Activated CD8-positive, alpha-beta memory T cell treated with anti-CD3 and anti-CD28 coated beads, Interleukin-2, amount 10 ng/mL, durations not matched to agents 7 days and 5 days (primary cell): ENCODE results near the gene LCN6. TPM values are rescaled to one million over a fixed set of nuclear protein-coding genes. Genes with fewer than 3 reads are reported as not detected.
"Not testable (repeated sequence)": the region's sequence is repeated elsewhere in the genome, so short reads cannot be mapped to it uniquely, and the experiment has no call there.

Experiments used
- ATAC-seq: fragments of 150-1000 bp; cut with Tn5 transposase; one replicate; pipeline ENCODE4 v1.10.0; 2021; ENCODE audit warnings: moderate library complexity
- CTCF ChIA-PET: fragments of 350-600 bp; sonication (Branson Sonifier 250); formaldehyde crosslinking; loops from one replicate; lab custom pipeline; 2021; ENCODE audit warnings: antibody characterized with exemption; lab: Charles Lee
- DNase-seq: peaks from one replicate; pipeline ENCODE4 v3.0.0-alpha.2; 2020
- H3K27ac Mint-ChIP-seq: one replicate; pipeline ENCODE4 v1.8.0; 2021; ENCODE audit warnings: mild to moderate bottlenecking, mixed read lengths
- H3K27me3 Mint-ChIP-seq: one replicate; pipeline ENCODE4 v1.8.0; 2021; ENCODE audit warnings: mixed read lengths
- H3K36me3 Mint-ChIP-seq: one replicate; pipeline ENCODE4 v1.8.0; 2021; ENCODE audit warnings: mild to moderate bottlenecking, mixed read lengths
- H3K4me1 Mint-ChIP-seq: one replicate; pipeline ENCODE4 v1.8.0; 2021; ENCODE audit warnings: mixed read lengths
- H3K4me3 Mint-ChIP-seq: one replicate; pipeline ENCODE4 v1.8.0; 2021; ENCODE audit warnings: mild to moderate bottlenecking, moderate library complexity, mixed read lengths
- H3K9me3 Mint-ChIP-seq: one replicate; pipeline ENCODE4 v1.8.0; 2022; ENCODE audit warnings: low read depth, mixed read lengths
- total RNA-seq, 2 experiments: library from RNA; stranded (reverse); gene quantifications; one replicate each; pipeline ENCODE4 v1.2.3, GENCODE V29; 2021

Gene LCN6
- total RNA-seq, 2 experiments from 2014 or later: not detected

DNA sequence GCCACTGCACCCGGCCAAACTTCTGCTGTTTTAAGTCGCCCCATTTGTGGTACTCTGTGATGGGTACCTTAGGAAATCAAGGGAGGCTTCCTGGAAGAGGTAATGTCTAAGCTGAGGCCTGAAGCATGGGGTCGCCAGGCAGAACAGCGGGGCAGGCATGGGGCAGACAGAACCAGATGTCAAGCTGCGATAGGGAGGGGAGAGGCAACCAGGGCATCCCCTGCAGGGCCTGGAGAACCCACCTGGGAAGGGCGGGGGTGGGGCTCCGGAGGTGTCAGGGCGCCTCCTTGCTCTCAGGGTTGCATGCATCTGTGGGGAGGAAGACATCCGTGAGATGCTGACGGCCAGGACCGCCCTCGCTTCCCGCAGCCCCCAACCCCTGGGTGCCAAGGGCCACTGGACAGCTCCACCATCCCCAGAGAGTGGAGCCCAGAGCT is 13.2 kb upstream of the LCN6 start:
- H3K4me1 Mint-ChIP-seq: peaks cover 10% of the 10 kb centered on the region

DNA sequence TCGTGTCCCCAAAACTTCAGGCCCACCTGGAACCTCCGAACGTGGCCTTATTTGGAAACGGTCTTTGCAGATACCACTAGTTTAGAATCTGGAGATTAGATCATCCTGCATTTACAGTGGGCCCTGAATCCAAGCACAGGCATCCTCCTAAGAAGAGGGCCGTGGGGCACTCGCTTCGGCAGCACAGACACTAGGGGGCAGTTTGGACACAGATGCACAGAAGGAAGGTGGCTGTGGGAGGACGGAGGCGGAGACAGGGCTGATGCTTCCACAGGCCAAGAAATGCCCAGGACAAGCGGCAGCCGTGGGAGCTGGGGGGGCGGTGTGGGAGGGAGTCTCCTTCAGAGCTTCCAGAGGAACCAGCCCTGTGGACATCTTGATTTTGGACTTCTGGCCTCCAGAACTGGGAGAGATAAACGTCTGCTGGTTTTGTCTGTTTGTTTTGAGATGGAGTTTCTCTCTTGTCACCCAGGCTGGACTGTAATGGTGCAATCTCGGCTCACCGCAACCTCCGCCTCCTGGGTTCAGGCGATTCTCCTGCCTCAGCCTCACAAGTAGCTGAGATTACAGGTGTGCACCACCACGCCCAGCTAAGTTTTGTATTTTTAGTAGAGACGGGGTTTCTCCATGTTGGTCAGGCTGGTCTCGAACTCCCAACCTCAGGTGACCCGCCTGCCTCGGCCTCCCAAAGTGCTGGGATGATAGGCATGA is 12.7 kb upstream of the LCN6 start:
- H3K9me3 Mint-ChIP-seq, H3K4me3 Mint-ChIP-seq, H3K27ac Mint-ChIP-seq, H3K4me1 Mint-ChIP-seq, H3K27me3 Mint-ChIP-seq, H3K36me3 Mint-ChIP-seq, DNase-seq, ATAC-seq: not testable (repeated sequence)
- CTCF ChIA-PET: interaction anchor here (1.0 kb wide), 1 partner anchor 57 kb away, joined by 4 read pairs; no protein-coding TSS in a partner anchor

More for the DNA sequence above, 13.2 kb upstream of the LCN6 start:
- Mint-ChIP-seq H3K9me3 (no peaks in the 10 kb centered on the region), H3K36me3 (no peaks in the 10 kb centered on the region), H3K4me3 (no peak overlapping the region), H3K27me3 (peaks cover 2% of the 10 kb centered on the region), H3K27ac (no peak overlapping the region)
- CTCF ChIA-PET: interaction anchor here (1.0 kb wide), 1 partner anchor 56 kb away, joined by 4 read pairs; no protein-coding TSS in a partner anchor
- DNase-seq (no peak), ATAC-seq (no peak)

DNA sequence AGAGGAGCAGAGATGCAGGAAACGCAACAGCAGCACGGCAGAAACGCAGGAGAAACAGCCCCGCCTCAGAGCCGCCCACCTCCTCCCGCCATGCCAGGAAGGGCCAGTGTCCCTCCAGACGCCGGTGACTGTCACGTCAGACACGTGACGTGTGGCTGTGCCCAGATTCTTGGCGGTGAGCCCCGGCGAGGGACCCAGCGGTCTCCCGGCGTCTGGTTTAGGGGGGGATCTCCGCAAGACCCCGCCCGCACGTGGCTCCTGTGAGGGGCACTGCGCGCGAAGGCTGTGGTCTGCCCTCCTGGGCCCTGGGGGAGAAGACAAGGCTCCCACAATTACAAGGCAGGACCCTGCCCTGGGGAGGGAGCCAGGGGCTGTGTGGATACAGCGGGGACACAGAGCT is 12.1 kb upstream of the LCN6 start:
- Mint-ChIP-seq H3K4me1 (peaks cover 1% of the 10 kb centered on the region), H3K9me3 (peaks cover 8% of the 10 kb centered on the region), H3K27me3 (peaks cover 2% of the 10 kb centered on the region), H3K27ac (no peak overlapping the region), H3K4me3 (no peak overlapping the region), H3K36me3 (peaks cover 3% of the 10 kb centered on the region)
- CTCF ChIA-PET: interaction anchor here (1.2 kb wide), 1 partner anchor 10 kb away, joined by 3 read pairs; no protein-coding TSS in a partner anchor
- no peak for DNase-seq
- no peak for ATAC-seq

DNA sequence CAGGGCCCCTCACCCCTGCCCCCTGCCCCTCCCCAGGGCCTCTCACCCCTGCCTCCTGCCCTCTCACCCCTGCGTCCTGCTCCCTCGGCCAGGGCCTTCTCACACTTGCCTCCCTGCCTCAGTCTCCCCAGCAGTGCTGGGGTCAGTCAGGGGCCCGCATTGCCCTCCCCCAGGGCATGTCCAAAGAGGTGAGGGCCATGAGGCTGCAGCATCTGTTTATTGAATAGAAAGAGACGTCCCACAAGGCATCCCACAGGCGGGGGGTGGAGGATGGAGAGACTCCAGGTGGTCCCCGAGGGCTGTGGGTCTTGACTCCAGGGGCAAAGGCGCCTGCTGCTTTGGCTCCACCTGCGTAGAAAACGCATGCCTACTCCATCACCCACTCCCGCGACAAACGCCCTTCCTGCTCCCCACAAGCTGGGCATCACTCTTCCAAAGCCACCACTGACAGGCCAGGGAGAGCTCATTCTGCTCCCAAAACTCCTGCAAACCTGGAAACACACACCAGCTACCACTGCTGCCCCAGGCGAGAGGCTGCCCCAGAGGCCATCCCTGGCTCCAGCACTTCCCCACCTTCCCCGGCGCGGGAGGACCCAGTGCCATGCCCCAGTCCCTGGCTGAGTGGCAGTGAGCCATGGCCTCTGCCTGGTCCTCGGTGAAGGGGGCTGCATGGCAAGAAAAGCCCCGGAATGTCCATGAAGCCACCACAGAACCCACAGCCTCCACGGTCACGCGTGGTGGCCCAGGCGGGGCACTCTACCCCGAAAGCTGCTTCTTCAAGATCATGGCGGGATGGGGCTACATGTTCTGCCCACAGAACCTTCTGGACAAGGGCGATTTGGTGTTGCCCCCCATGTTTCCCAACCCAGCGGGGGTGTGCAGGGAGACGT is 11.4 kb upstream of the LCN6 start:
- peaks cover 3% of the 10 kb centered on the region for H3K36me3 Mint-ChIP-seq
- ATAC-seq (no peak), DNase-seq (no peak)
- no peak overlapping the region for H3K4me3 Mint-ChIP-seq
- H3K27me3 Mint-ChIP-seq: peaks cover 2% of the 10 kb centered on the region
- CTCF ChIA-PET: interaction anchor here (1.2 to 1.7 kb wide), 2 partner anchors 11 to 17 kb away, joined by 3 read pairs; no protein-coding TSS in a partner anchor
- H3K9me3 Mint-ChIP-seq: peaks cover 8% of the 10 kb centered on the region
- H3K27ac Mint-ChIP-seq: no peak overlapping the region
- H3K4me1 Mint-ChIP-seq: no peaks in the 10 kb centered on the region

DNA sequence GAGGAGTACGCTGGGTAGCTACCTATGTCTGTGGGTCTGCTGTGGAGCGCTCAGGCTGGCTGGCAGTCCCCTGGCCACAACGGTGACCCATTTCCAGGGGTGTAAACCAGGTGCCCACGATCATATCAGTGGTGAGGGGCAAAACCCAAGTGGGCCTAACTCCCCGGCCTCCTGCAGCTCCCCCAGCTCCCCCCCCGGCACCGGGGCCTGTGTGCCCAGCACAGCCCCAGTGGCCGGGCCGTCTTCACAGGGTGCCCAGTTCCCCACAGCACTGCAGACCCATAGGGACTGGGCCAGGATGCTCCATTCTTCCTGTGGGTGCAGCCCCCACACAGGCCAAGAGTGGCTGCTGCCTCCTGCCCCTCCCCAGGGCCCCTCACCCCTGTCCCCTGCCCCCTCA is 10.7 kb upstream of the LCN6 start:
- CTCF ChIA-PET: interaction anchor here (0.9 to 1.7 kb wide), 2 partner anchors 9 to 18 kb away, joined by 3 read pairs; no protein-coding TSS in a partner anchor
- DNase-seq (no peak), ATAC-seq (no peak)
- H3K9me3 Mint-ChIP-seq: peaks cover 8% of the 10 kb centered on the region
- no peak overlapping the region for H3K27ac Mint-ChIP-seq
- H3K4me3 Mint-ChIP-seq: no peak overlapping the region
- H3K36me3 Mint-ChIP-seq: peaks cover 3% of the 10 kb centered on the region
- peaks cover 2% of the 10 kb centered on the region for H3K27me3 Mint-ChIP-seq
- no peaks in the 10 kb centered on the region for H3K4me1 Mint-ChIP-seq

DNA sequence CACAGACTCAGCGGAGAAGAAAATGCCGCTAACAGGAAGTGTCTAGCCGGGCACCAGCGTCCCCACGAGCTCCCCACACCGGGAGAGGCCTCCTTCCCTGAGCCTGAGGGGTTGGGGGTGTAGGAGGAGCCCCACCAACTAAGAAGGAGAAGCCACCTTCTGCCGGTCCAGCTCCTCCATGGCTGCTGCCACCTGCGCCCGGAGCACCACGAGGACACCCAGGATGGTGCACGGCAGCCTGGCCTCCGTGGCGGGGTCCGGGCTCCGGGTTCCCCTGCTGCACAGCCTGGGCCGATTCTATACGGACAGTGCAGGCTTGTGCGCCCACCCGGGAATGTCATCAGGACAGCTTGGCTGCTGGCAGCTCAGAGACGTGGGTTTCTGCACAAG is 9.4 kb upstream of the LCN6 start:
- Mint-ChIP-seq H3K4me3 (no peak overlapping the region), H3K27me3 (peaks cover 2% of the 10 kb centered on the region), H3K27ac (no peak overlapping the region), H3K9me3 (peaks cover 10% of the 10 kb centered on the region), H3K36me3 (peaks cover 3% of the 10 kb centered on the region), H3K4me1 (no peaks in the 10 kb centered on the region)
- no peak for ATAC-seq
- CTCF ChIA-PET: interaction anchor here (0.8 to 1.7 kb wide), 8 partner anchors 8 to 36 kb away, joined by 3 to 5 read pairs (median 3); no protein-coding TSS in a partner anchor
- no peak for DNase-seq

DNA sequence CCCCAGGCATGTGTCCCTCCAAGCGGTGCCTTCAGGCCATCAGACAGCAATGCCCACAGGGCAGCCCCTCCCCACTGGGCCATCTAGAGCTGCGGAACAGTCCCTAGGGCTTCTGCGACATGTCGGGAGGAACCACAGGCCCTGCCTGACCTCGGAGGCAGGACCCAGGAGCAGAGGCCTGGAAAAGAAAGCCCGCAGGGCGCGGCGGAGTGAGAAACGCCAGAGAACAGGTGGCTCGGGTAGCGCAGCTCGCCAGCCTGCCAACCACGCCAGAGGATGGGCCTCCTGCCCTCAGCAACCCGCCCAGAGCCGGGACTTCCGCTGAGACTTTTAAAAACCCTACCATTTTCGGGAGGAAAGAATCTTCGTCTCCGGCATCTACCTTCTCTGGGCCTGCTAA is 9.0 kb upstream of the LCN6 start:
- H3K9me3 Mint-ChIP-seq: peaks cover 15% of the 10 kb centered on the region
- H3K27ac Mint-ChIP-seq: no peak overlapping the region
- H3K4me3 Mint-ChIP-seq: no peak overlapping the region

DNA sequence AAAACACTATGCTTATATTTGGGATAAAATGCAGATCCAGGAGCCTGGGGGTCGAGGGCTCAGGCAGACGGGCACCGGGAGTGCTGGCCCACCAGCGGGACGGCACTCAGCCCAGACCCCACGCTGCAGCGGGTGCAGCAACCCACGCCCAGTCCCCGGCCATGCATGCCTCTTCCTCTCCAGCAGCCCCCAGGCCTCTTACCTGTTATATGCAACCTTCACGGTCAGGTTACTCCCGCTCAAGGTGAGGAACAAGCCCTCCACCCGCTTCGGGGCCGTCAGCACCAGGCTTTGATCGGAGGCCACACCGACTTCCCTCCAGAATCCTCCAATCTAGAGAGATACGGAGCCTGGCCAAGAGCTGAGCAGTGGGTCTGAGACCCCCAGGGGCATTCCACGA is 8.5 kb upstream of the LCN6 start:
- no peak for ATAC-seq
- Mint-ChIP-seq H3K4me1 (no peaks in the 10 kb centered on the region), H3K27ac (no peak overlapping the region), H3K4me3 (no peak overlapping the region), H3K36me3 (peaks cover 11% of the 10 kb centered on the region), H3K9me3 (peaks cover 17% of the 10 kb centered on the region), H3K27me3 (peaks cover 11% of the 10 kb centered on the region)
- CTCF ChIA-PET: interaction anchor here (1.3 to 1.4 kb wide), 2 partner anchors 18 to 28 kb away, joined by 3 to 4 read pairs; no protein-coding TSS in a partner anchor
- no peak for DNase-seq

More for the DNA sequence above, 9.0 kb upstream of the LCN6 start:
- CTCF ChIA-PET: interaction anchor here (0.9 to 1.4 kb wide), 5 partner anchors 9 to 29 kb away, joined by 3 to 5 read pairs (median 3); no protein-coding TSS in a partner anchor
- DNase-seq (no peak), ATAC-seq (no peak)
- H3K4me1 Mint-ChIP-seq: no peaks in the 10 kb centered on the region
- H3K36me3 Mint-ChIP-seq: peaks cover 7% of the 10 kb centered on the region
- peaks cover 6% of the 10 kb centered on the region for H3K27me3 Mint-ChIP-seq

DNA sequence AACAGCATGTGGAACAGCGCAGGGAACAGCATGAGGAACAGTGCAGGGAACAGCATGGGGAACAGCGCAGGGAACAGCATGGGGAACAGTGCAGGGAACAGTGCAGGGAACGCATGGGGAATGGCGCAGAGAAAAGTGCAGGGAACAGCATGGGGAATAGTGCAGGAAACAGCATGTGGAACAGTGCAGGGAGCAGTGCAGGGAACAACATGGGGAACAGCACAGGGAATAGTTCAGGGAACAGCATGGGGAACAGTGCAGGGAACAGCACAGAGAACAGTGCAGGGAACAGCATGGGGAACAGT is 7.8 kb upstream of the LCN6 start:
- ATAC-seq (no peak), DNase-seq (no peak)
- peaks cover under 1% of the 10 kb centered on the region for H3K4me1 Mint-ChIP-seq
- CTCF ChIA-PET: no interaction called here
- H3K9me3 Mint-ChIP-seq: peaks cover 20% of the 10 kb centered on the region
- H3K4me3 Mint-ChIP-seq: no peak overlapping the region
- H3K36me3 Mint-ChIP-seq: peaks cover 15% of the 10 kb centered on the region
- H3K27me3 Mint-ChIP-seq: peaks cover 12% of the 10 kb centered on the region
- no peak overlapping the region for H3K27ac Mint-ChIP-seq

DNA sequence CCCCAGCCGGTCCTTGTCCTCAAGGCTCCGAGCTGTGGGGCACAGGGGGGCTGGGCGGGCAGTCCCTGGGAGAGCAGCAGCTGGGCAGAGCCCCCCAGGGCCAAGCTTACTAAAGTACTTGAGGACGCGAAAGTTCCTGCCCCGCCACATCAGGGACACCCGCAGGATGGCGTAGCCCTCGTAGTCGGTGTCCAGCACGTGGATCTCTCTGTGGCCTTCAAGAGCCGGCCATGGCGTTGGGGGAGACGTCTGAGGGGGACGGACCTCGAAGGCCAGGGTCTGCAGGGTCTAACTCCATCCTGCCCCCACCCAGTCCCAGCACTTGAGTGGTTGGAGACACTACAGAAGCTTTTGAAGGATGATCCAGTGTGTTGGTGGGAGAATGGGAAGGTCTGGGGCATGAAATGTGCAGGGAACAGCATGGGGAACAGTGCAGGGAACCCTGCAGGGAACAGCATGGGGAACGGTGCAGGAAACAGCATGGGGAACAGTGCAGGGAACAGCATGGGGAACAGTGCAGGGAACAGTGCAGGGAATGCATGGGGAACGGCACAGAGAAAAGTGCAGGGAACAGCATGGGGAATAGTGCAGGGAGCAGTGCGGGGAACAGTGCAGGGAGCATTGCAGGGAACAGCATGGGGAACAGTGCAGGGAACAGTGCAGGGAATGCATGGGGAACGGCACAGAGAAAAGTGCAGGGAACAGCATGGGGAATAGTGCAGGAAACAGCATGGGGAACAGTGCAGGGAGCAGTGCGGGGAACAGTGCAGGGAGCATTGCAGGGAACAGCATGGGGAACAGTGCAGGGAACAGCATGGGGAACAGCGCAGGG is 7.2 kb upstream of the LCN6 start:
- Mint-ChIP-seq H3K27me3 (peaks cover 15% of the 10 kb centered on the region), H3K9me3 (peaks cover 20% of the 10 kb centered on the region), H3K36me3 (peaks cover 16% of the 10 kb centered on the region)
- DNase-seq, H3K4me1 Mint-ChIP-seq, H3K27ac Mint-ChIP-seq, ATAC-seq, H3K4me3 Mint-ChIP-seq: not testable (repeated sequence)
- CTCF ChIA-PET: interaction anchor here (0.8 kb wide), 1 partner anchor 14 kb away, joined by 3 read pairs; no protein-coding TSS in a partner anchor

DNA sequence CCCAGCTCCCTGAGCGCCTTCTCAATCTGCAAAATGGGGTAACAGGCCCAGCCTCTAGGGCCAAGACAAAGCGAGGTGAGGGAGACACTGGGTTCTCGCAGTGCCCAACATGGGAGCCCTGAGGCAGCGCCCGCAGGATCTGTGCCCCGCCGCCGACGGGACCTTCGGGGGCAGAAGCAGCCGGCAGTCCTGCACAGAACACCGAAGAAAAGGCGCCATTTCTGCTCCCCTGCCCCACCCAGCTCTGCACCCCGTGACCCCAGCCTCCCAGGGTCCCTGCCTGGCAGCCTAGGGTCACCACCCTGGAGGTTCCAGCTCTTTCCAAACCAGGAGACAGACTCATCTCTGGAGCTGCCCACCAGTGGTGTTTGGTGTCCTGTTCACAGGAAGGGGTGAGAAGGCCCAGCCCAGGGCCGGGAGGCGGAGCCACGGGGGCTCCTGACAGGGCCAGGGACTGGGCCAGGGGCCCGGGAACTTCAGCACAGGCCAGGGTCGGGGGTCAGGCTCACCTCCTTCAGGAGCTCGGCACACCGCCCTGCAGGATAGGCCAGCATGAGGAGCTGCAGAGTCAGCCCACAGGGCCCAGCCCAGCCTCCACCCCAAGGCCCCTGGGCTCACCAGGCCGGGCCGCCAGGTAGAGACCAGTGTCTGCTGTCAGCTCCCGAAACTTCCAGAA is 6.4 kb upstream of the LCN6 start:
- ATAC-seq: no peak
- Mint-ChIP-seq H3K9me3 (peaks cover 20% of the 10 kb centered on the region), H3K36me3 (peaks cover 16% of the 10 kb centered on the region), H3K4me3 (no peak overlapping the region), H3K27ac (no peak overlapping the region), H3K4me1 (peaks cover 11% of the 10 kb centered on the region), H3K27me3 (peaks cover 15% of the 10 kb centered on the region)
- DNase-seq: no peak
- CTCF ChIA-PET: interaction anchor here (0.8 kb wide), 1 partner anchor 13 kb away, joined by 3 read pairs; no protein-coding TSS in a partner anchor

DNA sequence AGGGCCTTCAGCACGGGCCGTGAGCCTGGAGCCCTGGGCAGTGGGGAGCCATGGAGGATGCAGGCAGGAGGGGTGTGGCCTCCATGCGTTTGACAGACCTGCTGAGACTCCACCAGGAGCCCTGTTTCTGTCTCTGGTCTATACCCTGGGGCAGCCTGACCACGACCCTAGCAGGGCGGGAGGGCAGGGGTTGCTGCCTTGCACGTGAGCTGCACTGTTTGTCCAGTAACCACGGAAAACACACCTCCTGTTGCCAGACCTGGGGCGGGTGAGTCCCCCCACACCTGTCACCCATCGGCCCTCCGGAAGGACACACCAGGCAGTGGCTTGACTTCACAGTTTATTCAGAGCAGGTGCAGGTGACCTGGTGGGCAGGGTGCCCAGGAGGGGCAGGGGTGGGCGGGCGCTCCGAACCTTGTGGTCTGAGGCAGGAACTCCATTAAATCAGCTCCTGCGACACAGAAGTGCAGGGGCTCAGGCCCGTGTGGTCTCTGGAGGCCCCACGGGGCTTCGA is 5.8 kb upstream of the LCN6 start:
- no peak for ATAC-seq
- H3K27me3 Mint-ChIP-seq: peaks cover 15% of the 10 kb centered on the region
- H3K4me1 Mint-ChIP-seq: peaks cover 14% of the 10 kb centered on the region
- no peak overlapping the region for H3K27ac Mint-ChIP-seq
- H3K9me3 Mint-ChIP-seq: peaks cover 20% of the 10 kb centered on the region
- CTCF ChIA-PET: no interaction called here
- no peak overlapping the region for H3K4me3 Mint-ChIP-seq
- no peak for DNase-seq
- H3K36me3 Mint-ChIP-seq: peaks cover 16% of the 10 kb centered on the region
